ENCODE data around the gene OR4F15.

DNA sequence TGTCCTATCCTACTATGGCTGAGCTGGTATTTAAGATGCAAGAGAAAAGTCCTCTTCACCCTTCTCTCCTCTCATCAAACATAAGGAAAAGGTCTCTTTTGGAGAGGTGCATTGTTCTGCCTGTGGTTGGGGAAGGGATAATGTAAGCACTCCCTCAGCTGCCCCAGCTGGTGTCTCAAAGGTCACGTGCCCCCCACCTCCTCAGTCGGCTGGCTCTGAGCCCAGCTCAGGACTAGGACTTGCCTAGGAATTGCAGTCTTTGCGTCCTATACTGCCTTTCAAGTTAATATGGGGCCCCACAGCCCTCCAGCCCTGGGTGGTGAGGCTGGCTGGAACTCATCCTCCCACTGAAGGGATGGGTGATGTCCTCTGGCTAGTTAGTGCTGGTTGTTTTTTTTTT is 29.7 kb downstream of the OR4F15 start:
- TF ChIP-seq CTCF (IDR thresholded peaks at IDR 0.05) = no peak
- TF ChIP-seq EZH2 (IDR thresholded peaks at IDR 0.05; ENCODE audit: borderline replicate concordance, insufficient read depth, low read depth, low read length, poor library complexity, severe bottlenecking) = no peak
